ENCODE results near the gene PTMS.

- TF ChIP-seq, protein P1, sequence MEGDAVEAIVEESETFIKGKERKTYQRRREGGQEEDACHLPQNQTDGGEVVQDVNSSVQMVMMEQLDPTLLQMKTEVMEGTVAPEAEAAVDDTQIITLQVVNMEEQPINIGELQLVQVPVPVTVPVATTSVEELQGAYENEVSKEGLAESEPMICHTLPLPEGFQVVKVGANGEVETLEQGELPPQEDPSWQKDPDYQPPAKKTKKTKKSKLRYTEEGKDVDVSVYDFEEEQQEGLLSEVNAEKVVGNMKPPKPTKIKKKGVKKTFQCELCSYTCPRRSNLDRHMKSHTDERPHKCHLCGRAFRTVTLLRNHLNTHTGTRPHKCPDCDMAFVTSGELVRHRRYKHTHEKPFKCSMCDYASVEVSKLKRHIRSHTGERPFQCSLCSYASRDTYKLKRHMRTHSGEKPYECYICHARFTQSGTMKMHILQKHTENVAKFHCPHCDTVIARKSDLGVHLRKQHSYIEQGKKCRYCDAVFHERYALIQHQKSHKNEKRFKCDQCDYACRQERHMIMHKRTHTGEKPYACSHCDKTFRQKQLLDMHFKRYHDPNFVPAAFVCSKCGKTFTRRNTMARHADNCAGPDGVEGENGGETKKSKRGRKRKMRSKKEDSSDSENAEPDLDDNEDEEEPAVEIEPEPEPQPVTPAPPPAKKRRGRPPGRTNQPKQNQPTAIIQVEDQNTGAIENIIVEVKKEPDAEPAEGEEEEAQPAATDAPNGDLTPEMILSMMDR (IDR thresholded peaks at IDR 0.05) = no peak
- no peak for TF ChIP-seq ZFX (IDR thresholded peaks at IDR 0.05; ENCODE audit: borderline replicate concordance)
Measured at GRCh38 chr12:6768437-6768914, 2.3 kb downstream of the PTMS start.

Measured in 22Rv1 (cell line).